Ectodermal cell (in vitro differentiated cells): ENCODE data around the gene HMGN4.
A peak's percentile ranks its signal among the peaks of the same experiment; 100 is the strongest.
"Not testable (repeated sequence)": the region's sequence is repeated elsewhere in the genome, so short reads cannot be mapped to it uniquely, and the experiment has no call there.

Experiments used
- H3K27ac ChIP-seq: 2 replicates; pipeline ENCODE4 v1.7.0; 2013; ENCODE audit warnings: mild to moderate bottlenecking, low read depth, low read length; ENCODE audit not compliant: insufficient read depth, poor library complexity, severe bottlenecking
- H3K27me3 ChIP-seq: 2 replicates; pipeline ENCODE4 v1.7.0; 2013; ENCODE audit warnings: mild to moderate bottlenecking, low read length; ENCODE audit not compliant: insufficient read depth, control insufficient read depth, poor library complexity, severe bottlenecking
- H3K36me3 ChIP-seq: one replicate; pipeline ENCODE4 v1.7.0; 2013; ENCODE audit warnings: low read length; ENCODE audit not compliant: control insufficient read depth, insufficient read depth
- H3K4me1 ChIP-seq: one replicate; pipeline ENCODE4 v1.7.0; 2013; ENCODE audit warnings: low read length; ENCODE audit not compliant: control insufficient read depth, insufficient read depth
- H3K4me3 ChIP-seq: 2 replicates; pipeline ENCODE4 v1.7.0; 2013; ENCODE audit warnings: low read depth, low read length, control low read depth; ENCODE audit not compliant: insufficient read depth
- H3K9me3 ChIP-seq: 2 replicates; pipeline ENCODE4 v1.7.0; 2013; ENCODE audit warnings: mild to moderate bottlenecking, low read length, moderate library complexity; ENCODE audit not compliant: control insufficient read depth
- WGBS, 2 experiments: methylation state at CpG; one replicate each; pipeline ENCODE4 v1.1.7; 2013; ENCODE audit warnings: missing lambda C conversion rate in 2 of 2; 5-methylcytosine and 5-hydroxymethylcytosine counted together

Gene HMGN4

GRCh38 chr6:26522486-26523228 is 15.5 kb upstream of the HMGN4 start:
- not testable (repeated sequence) for H3K9me3 ChIP-seq, H3K4me1 ChIP-seq, H3K27me3 ChIP-seq, H3K27ac ChIP-seq, H3K36me3 ChIP-seq
- 59 to 67% methylated on average over 5 to 10 of the region's 11 CpGs for WGBS, 2 experiments
- H3K4me3 ChIP-seq, result peak overlapping the region; percentile 75

GRCh38 chr6:26524314-26524713 is 13.9 kb upstream of the HMGN4 start:
- not testable (repeated sequence) for H3K27ac ChIP-seq, H3K27me3 ChIP-seq, H3K4me1 ChIP-seq, H3K9me3 ChIP-seq, H3K4me3 ChIP-seq, H3K36me3 ChIP-seq
- WGBS, 2 experiments, result 93 to 95% methylated on average over 2 of the region's 2 CpGs

- H3K9me3 ChIP-seq, result no peaks in the 10 kb centered on the region
- 92 to 95% methylated on average over 6 to 7 of the region's 7 CpGs for WGBS, 2 experiments
These were observed 13.3 kb upstream of the HMGN4 start for GRCh38 chr6:26524722-26525370.

GRCh38 chr6:26525838-26526237 is 12.3 kb upstream of the HMGN4 start:
- H3K36me3 ChIP-seq, result no peaks in the 10 kb centered on the region
- no peak overlapping the region for H3K4me3 ChIP-seq
- H3K4me1 ChIP-seq, result no peaks in the 10 kb centered on the region
- WGBS, 2 experiments, result 82 to 94% methylated on average over 2 of the region's 2 CpGs
- H3K9me3 ChIP-seq, result no peaks in the 10 kb centered on the region
- no peaks in the 10 kb centered on the region for H3K27me3 ChIP-seq
- no peak overlapping the region for H3K27ac ChIP-seq

More at GRCh38 chr6:26524722-26525370, 13.3 kb upstream of the HMGN4 start:
- Histone ChIP-seq H3K27ac (no peak overlapping the region), H3K4me1 (no peaks in the 10 kb centered on the region), H3K27me3 (no peaks in the 10 kb centered on the region), H3K36me3 (no peaks in the 10 kb centered on the region), H3K4me3 (no peak overlapping the region)

- no peaks in the 10 kb centered on the region for H3K4me1 ChIP-seq
- H3K27me3 ChIP-seq, result no peaks in the 10 kb centered on the region
- no peaks in the 10 kb centered on the region for H3K36me3 ChIP-seq
- no peak overlapping the region for H3K27ac ChIP-seq
- H3K4me3 ChIP-seq, result no peak overlapping the region
- H3K9me3 ChIP-seq, result no peaks in the 10 kb centered on the region
- 91 to 100% methylated on average over 1 of the region's 1 CpG for WGBS, 2 experiments
These were observed 11.2 kb upstream of the HMGN4 start for GRCh38 chr6:26526928-26527327.

- H3K4me3 ChIP-seq, result no peak overlapping the region
- WGBS, 2 experiments, result 92 to 96% methylated on average over 2 of the region's 2 CpGs
- no peaks in the 10 kb centered on the region for H3K27me3 ChIP-seq
- H3K4me1 ChIP-seq, result peaks cover 6% of the 10 kb centered on the region
- H3K36me3 ChIP-seq, result no peaks in the 10 kb centered on the region
- no peaks in the 10 kb centered on the region for H3K9me3 ChIP-seq
- H3K27ac ChIP-seq, result no peak overlapping the region
These were observed 8.0 kb upstream of the HMGN4 start for GRCh38 chr6:26530203-26530602.

GRCh38 chr6:26531897-26532296 is 6.3 kb upstream of the HMGN4 start:
- WGBS, 2 experiments, result 71 to 100% methylated on average over 1 of the region's 1 CpG
- Histone ChIP-seq H3K27ac (no peak overlapping the region), H3K4me3 (no peak overlapping the region), H3K4me1 (peaks cover 9% of the 10 kb centered on the region), H3K9me3 (no peaks in the 10 kb centered on the region), H3K27me3 (no peaks in the 10 kb centered on the region), H3K36me3 (no peaks in the 10 kb centered on the region)

- H3K27ac ChIP-seq, result peak overlapping the region; percentile 78
- no peaks in the 10 kb centered on the region for H3K27me3 ChIP-seq
- H3K4me3 ChIP-seq, result peak overlapping the region; percentile 93
- no peaks in the 10 kb centered on the region for H3K9me3 ChIP-seq
- 5% methylated on average over 27 to 28 of the region's 28 CpGs for WGBS, 2 experiments
- no peaks in the 10 kb centered on the region for H3K36me3 ChIP-seq
- peaks cover 9% of the 10 kb centered on the region for H3K4me1 ChIP-seq
These were observed 5.3 kb upstream of the HMGN4 start for GRCh38 chr6:26532699-26533531.

GRCh38 chr6:26533532-26533931 is 4.6 kb upstream of the HMGN4 start:
- 20% methylated on average over 1 of the region's 1 CpG; no CpG with 5 or more reads in 1 of the 2 experiments for WGBS, 2 experiments
- no peaks in the 10 kb centered on the region for H3K9me3 ChIP-seq
- no peak overlapping the region for H3K27ac ChIP-seq
- H3K4me1 ChIP-seq, result peaks cover 9% of the 10 kb centered on the region
- no peaks in the 10 kb centered on the region for H3K36me3 ChIP-seq
- no peaks in the 10 kb centered on the region for H3K27me3 ChIP-seq
- H3K4me3 ChIP-seq, result peak overlapping the region; percentile 93
